SU-DHL-6 (cell line): Measurements from ENCODE around the gene CD3G.

ENCODE experiments used
- EZH2phosphoT487 ChIP-seq: fragments of 200-600 bp; sonication (generic), shearing (Covaris generic); conservative IDR thresholded peaks from 2 replicates; pipeline ENCODE4 v1.6.1; 2018; ENCODE audit warnings: mild to moderate bottlenecking, antibody characterized with exemption, low read length, moderate library complexity, mixed read lengths
- TF ChIP-seq, protein P1 (sequence below): fragments of 200-600 bp; sonication (generic); IDR thresholded peaks from one replicate; pipeline ENCODE4 v1.5.1; 2017; ENCODE audit warnings: antibody characterized with exemption, mild to moderate bottlenecking, low read length, moderate library complexity; ENCODE audit not compliant: insufficient read depth, poor library complexity, severe bottlenecking

DNA sequence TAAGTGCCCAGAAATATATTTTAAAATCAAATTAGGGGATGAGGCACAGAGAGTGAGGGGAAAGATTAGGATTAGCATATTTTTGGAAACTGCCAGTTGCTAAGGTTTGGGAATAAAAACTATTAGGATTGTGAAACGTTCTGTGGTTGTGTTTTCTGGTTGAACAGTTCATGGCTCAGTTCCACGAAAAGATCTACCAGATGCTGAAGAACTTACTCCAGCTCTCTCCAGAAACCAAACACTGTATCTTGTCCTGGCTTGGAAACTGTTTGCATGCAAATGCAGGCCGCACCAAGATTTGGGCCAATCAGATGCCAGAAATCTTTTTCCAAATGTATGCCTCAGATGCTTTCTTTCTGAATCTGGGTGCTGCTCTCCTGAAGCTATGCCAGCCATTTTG lies 30.6 kb downstream of the CD3G start:
- no peak for TF ChIP-seq EZH2phosphoT487
- TF ChIP-seq, protein P1, sequence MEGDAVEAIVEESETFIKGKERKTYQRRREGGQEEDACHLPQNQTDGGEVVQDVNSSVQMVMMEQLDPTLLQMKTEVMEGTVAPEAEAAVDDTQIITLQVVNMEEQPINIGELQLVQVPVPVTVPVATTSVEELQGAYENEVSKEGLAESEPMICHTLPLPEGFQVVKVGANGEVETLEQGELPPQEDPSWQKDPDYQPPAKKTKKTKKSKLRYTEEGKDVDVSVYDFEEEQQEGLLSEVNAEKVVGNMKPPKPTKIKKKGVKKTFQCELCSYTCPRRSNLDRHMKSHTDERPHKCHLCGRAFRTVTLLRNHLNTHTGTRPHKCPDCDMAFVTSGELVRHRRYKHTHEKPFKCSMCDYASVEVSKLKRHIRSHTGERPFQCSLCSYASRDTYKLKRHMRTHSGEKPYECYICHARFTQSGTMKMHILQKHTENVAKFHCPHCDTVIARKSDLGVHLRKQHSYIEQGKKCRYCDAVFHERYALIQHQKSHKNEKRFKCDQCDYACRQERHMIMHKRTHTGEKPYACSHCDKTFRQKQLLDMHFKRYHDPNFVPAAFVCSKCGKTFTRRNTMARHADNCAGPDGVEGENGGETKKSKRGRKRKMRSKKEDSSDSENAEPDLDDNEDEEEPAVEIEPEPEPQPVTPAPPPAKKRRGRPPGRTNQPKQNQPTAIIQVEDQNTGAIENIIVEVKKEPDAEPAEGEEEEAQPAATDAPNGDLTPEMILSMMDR: no peak
